GM12865 (cell line): ENCODE measurements around the gene PSENEN.

Experiments
- DNase-seq: peaks from one replicate; pipeline ENCODE4 v3.0.0; 2010; ENCODE audit warnings: low read depth
- H3K4me3 ChIP-seq: 2 replicates; pipeline ENCODE4 v1.5.1; 2011; ENCODE audit warnings: mild to moderate bottlenecking, low read depth, low read length, control low read depth
- TF ChIP-seq, protein P1 (sequence below): IDR thresholded peaks from 2 replicates; pipeline ENCODE4 v1.5.1; 2011; ENCODE audit warnings: low read length, control low read depth, low read depth, inconsistent platforms; ENCODE audit not compliant: insufficient read depth; ENCODE audit errors: missing control alignments

The PSENEN gene, protein sequence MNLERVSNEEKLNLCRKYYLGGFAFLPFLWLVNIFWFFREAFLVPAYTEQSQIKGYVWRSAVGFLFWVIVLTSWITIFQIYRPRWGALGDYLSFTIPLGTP

DNA sequence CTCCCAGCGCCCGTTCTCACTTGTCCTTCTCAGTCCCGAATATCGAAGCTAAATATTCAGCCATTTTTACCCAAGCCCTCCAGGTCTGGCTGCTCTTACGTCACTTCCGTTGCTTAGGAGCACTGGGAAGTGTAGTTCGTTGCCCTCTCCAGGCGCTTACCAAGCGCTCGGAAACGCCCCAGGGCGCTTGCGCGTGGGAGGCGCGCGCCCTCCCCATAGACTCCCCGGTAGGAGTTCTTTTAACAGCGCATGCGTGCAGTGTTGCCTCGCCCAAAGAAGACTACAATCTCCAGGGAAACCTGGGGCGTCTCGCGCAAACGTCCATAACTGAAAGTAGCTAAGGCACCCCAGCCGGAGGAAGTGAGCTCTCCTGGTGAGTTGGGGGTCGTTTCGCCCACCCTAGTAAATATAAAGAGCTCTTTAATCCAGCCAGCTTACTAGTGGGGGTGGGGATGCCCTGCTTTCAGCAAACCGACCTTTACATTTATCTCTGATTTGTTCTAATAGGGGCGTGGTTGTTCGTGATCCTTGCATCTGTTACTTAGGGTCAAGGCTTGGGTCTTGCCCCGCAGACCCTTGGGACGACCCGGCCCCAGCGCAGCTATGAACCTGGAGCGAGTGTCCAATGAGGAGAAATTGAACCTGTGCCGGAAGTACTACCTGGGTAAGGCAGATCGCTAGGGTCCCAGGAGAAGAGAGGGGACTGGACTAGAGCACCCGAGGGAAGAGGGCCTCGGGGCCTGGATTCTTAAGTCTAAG is at the start of gene PSENEN, which contains the start of gene U2AF1L4:
PSENEN (plus strand) TSS at position 324 of the 759 bp plus-strand sequence; CDS start at position 604, 280 bp downstream.
U2AF1L4 (minus strand) TSS at position 91 of the 759 bp plus-strand sequence; CDS start at position 64, 27 bp downstream.
- TF ChIP-seq, protein P1, sequence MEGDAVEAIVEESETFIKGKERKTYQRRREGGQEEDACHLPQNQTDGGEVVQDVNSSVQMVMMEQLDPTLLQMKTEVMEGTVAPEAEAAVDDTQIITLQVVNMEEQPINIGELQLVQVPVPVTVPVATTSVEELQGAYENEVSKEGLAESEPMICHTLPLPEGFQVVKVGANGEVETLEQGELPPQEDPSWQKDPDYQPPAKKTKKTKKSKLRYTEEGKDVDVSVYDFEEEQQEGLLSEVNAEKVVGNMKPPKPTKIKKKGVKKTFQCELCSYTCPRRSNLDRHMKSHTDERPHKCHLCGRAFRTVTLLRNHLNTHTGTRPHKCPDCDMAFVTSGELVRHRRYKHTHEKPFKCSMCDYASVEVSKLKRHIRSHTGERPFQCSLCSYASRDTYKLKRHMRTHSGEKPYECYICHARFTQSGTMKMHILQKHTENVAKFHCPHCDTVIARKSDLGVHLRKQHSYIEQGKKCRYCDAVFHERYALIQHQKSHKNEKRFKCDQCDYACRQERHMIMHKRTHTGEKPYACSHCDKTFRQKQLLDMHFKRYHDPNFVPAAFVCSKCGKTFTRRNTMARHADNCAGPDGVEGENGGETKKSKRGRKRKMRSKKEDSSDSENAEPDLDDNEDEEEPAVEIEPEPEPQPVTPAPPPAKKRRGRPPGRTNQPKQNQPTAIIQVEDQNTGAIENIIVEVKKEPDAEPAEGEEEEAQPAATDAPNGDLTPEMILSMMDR: no peak
- H3K4me3 ChIP-seq: peak within 1 kb of the TSS; percentile 90
- peak; percentile 100 for DNase-seq

DNA sequence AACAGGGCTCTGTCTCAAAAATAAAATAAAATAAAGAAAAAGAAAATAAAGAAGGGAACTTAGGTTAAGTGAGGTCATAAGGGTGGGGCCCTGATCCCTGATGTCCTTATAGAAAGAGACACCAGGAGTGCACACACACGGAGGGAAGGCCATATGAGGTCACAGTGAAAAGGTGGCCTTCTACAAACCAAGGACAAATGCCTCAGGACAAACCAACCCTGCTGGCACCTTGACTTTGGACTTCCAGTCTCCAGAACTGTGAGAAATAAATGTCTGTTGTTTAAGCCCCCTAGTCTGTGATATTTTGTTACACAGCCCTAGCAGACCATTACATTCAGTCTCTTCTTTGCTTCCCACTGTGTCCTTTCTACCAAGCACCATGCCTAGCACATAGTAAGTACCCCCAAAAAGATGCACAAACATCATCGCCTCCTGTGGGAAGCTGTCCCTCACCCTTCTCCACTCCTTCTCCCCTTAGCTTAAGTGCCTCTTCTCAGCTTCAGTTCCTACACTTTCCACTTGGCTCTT is 49.5 kb upstream of the PSENEN start:
- no peak for DNase-seq
- TF ChIP-seq, protein P1: no peak
- H3K4me3 ChIP-seq: no peak overlapping the region

DNA sequence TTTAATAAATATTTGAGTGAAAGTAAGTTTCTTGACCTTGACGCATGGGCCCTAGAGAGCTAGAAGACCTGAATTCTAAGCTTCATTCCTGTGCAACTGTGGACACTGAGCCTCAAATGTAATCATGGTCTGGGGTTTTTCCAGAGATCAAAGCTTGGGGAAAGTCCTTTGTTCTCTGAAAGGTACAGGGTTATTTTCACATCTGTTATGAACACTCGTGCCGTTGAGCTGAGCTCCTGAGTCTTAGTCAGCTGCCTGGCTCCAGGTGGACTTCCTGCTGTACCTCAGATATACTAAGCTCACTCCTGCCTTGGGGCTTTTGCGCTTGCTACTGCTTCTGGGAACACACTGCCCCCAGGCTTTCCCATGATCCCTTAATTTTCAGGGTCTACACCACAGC is 48.6 kb upstream of the PSENEN start:
- TF ChIP-seq, protein P1: no peak
- peak; percentile 87 for DNase-seq
- no peak overlapping the region for H3K4me3 ChIP-seq

DNA sequence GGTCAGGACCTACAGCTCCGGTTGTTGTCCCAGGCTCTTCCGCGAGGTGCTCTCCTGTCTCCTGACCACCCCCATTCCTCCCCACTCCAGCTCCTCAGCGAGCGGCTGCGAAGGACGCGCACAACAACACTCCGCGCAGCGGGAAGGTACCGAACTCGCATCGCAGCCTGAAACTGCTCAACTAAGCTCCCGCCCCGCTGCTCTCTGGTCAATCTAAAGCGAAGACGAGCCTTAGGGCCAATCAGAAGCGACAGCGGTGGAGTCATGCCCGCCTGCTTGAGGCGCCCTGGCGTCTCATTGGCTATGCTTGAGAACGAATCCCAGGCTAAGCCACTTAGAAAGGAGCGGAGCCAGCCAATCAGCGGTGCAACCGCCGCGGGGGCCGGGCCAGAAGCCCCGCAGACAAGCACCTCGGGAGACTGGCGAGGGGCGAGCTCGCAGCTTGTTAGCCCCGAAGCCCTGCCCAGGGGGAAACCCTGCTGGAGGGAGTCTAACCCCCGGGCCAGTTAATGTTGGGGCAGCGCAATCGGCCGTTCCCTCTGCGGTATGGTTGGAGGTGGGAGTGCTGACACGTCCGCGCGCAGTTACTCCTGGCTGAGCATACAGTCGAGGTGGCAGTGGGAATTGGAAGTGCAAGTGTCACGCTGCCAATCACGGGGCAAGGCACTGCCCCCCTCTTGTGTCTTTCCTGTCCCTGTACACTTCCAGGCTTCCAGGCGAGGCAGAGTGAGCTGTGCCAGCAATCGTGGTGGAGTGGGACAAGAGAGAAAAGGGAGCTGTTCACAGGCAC is 43.0 kb upstream of the PSENEN start:
- TF ChIP-seq, protein P1: no peak
- DNase-seq: peak; percentile 100
- peak overlapping the region; percentile 77 for H3K4me3 ChIP-seq

DNA sequence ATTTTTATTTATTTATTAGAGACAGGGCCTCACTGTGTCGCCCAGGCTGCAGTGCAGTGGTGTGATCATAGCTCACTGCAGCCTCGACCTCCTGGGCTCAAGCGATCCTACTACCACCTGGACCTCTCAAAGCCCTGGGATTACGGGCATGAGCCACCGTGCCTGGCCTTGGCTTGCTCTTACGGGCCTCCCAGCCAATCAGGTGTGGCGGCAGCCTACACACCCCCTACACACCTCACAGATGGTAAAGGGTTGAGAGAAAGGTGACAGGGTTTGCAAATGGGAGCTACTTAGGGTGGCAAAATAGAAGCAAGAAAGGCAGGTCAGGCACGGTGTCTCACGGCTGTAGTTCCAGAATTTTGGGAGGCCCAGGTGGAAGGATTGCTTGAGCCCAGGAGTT is 42.1 kb upstream of the PSENEN start:
- TF ChIP-seq, protein P1: no peak

DNA sequence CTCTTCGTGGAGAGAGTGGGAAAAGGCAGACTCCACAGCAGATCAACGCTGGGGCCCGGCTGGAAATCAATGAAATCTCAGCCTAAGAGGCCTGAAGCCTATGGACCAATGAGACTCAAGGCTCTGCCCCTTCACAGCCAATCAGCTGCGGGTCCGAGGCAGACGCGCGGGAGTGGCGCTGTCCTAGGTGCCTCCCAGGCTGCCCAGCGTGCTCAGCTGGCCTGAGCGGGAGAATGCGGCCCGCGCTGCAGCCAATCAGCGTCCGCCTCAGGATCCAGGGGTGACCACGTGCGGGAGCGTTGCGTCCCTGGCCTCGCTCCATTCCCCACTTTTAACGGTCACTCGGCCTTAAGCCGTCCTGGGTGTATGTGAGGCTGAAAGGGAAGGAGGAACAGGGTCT is 41.2 kb upstream of the PSENEN start, which contains the start of gene ZBTB32:
ZBTB32 (plus strand) TSS at position 341 of the 400 bp plus-strand sequence. CDS start 10,069 bp downstream, outside the sequence.
- no peak for DNase-seq
- H3K4me3 ChIP-seq: no peak within 1 kb of the TSS
- TF ChIP-seq, protein P1: no peak

More for the DNA sequence above, 42.1 kb upstream of the PSENEN start:
- DNase-seq: no peak
- no peak overlapping the region for H3K4me3 ChIP-seq
